ENCODE results near the gene KANK3. TPM values are rescaled to one million over a fixed set of nuclear protein-coding genes. Genes with fewer than 3 reads are reported as not detected.
A peak's percentile ranks its signal among the peaks of the same experiment; 100 is the strongest.

Gene KANK3
- total RNA-seq, 4 donors from 2014 or later, result 3.2 to 10.5 (median 4.1) TPM

GRCh38 chr19:8307965-8308866 is 34.8 kb downstream of the KANK3 start, which contains the start of gene CD320:
TSS of gene CD320 (minus strand) at chr19:8308358. CDS start at chr19:8308290, 68 bp downstream.
- intact Hi-C loops (cut with DNase I; ENCODE audit: low total_unique reads) (no loop called here), in situ Hi-C loops (cut with MboI; ENCODE audit: low pct_ligation_motif_present in 1 of 4, low pct_unique_long_range_greater_than_20kb in 1 of 4, low sequenced_read_pairs in 3 of 4) (no loop called here)
- H3K4me3 ChIP-seq, result peak within 1 kb of the TSS; percentile 33 to 60 (median 52)
- no peaks in the 10 kb centered on the region for H3K9me3 ChIP-seq
- WGBS, 2 donors (ENCODE audit: low coverage in 1 of 2), result 0 to 1% methylated on average over 9 to 39 of the region's 63 CpGs
- no peaks in the 10 kb centered on the region for H3K27me3 ChIP-seq
- peaks cover 0 to 7% (median 2%) of the 10 kb centered on the region in 4 donors for H3K36me3 ChIP-seq
- DNase-seq, result peak; percentile 92
- peaks cover 17 to 43% (median 33%) of the 10 kb centered on the region in 4 donors for H3K4me1 ChIP-seq
- peak; percentile 64 for TF ChIP-seq POLR2A (IDR thresholded peaks at IDR 0.05)
- TF ChIP-seq CTCF (IDR thresholded peaks at IDR 0.05), result peak in 1 of 5 experiments; percentile 9
- no peak for TF ChIP-seq EP300 (IDR thresholded peaks at IDR 0.05; ENCODE audit: low read depth)
- TF ChIP-seq POLR2AphosphoS5 (IDR thresholded peaks at IDR 0.05), result peak; percentile 42 to 80 (median 77)
- H3K27ac ChIP-seq, result peak within 1 kb of the TSS; percentile 73 to 84 (median 83)

DNA sequence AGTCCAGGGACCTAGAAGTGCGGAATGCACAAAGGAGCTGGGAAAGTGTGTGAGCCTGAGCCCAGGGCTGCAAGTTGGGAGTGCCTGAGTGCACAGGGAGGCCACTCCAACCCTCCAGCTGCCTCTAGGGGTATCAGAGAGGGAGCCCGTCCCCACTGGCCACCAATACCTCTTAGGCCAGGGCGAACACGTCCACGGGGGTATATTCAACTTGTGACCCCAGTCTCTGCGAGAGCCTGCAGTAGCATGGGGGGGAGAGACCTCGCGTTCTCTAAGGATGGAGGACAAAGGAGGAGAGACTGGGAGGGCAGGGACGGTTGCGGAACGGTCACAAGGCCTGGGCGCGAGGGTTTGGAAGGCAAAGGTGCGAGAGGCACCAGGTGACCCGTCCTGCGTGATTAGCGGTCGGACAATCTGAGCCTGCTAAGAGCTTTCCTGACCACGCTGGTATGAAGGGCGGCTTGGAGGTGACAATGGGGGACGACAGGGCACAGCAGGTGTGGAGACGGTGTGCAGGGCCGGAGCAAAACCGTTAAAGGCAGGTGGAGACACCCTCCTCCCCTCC is 35.6 kb downstream of the KANK3 start:
- Histone ChIP-seq H3K4me3 (peak overlapping the region; percentile 33 to 60 (median 52)), H3K9me3 (no peaks in the 10 kb centered on the region), H3K27ac (peak overlapping the region; percentile 73 to 84 (median 83)), H3K4me1 (peaks cover 17 to 43% (median 33%) of the 10 kb centered on the region in 4 donors), H3K27me3 (no peaks in the 10 kb centered on the region), H3K36me3 (peaks cover 0 to 7% (median 2%) of the 10 kb centered on the region in 4 donors)
- 21 to 29% methylated on average over 1 to 24 of the region's 24 CpGs for WGBS, 2 donors (ENCODE audit: low coverage in 1 of 2)
- DNase-seq, result peak; percentile 24
- TF ChIP-seq EP300 (IDR thresholded peaks at IDR 0.05; ENCODE audit: low read depth) (no peak), POLR2A (IDR thresholded peaks at IDR 0.05) (no peak), CTCF (IDR thresholded peaks at IDR 0.05) (no peak), POLR2AphosphoS5 (IDR thresholded peaks at IDR 0.05) (no peak)
- in situ Hi-C loops (cut with MboI; ENCODE audit: low pct_ligation_motif_present in 1 of 4, low pct_unique_long_range_greater_than_20kb in 1 of 4, low sequenced_read_pairs in 3 of 4), result no loop called here
- intact Hi-C loops (cut with DNase I; ENCODE audit: low total_unique reads), result no loop called here

GRCh38 chr19:8306235-8307054 is 36.6 kb downstream of the KANK3 start:
- H3K36me3 ChIP-seq, result peaks cover 0 to 12% (median 2%) of the 10 kb centered on the region in 4 donors
- DNase-seq, result peak; percentile 59
- intact Hi-C loops (cut with DNase I; ENCODE audit: low total_unique reads), result no loop called here
- peak overlapping the region in 3 of 4 donors; percentile 8 to 59 (median 33) for H3K4me3 ChIP-seq
- no peaks in the 10 kb centered on the region for H3K27me3 ChIP-seq
- in situ Hi-C loops (cut with MboI; ENCODE audit: low pct_ligation_motif_present in 1 of 4, low pct_unique_long_range_greater_than_20kb in 1 of 4, low sequenced_read_pairs in 3 of 4), result no loop called here
- peak overlapping the region; percentile 73 to 84 (median 83) for H3K27ac ChIP-seq
- peaks cover 17 to 36% (median 29%) of the 10 kb centered on the region in 4 donors for H3K4me1 ChIP-seq
- 58% methylated on average over 17 of the region's 17 CpGs; no CpG with 5 or more reads in 1 of the 2 donors for WGBS, 2 donors (ENCODE audit: low coverage in 1 of 2)
- H3K9me3 ChIP-seq, result no peaks in the 10 kb centered on the region
- TF ChIP-seq EP300 (IDR thresholded peaks at IDR 0.05; ENCODE audit: low read depth) (no peak), CTCF (IDR thresholded peaks at IDR 0.05) (no peak), POLR2A (IDR thresholded peaks at IDR 0.05) (no peak), POLR2AphosphoS5 (IDR thresholded peaks at IDR 0.05) (no peak)

Measured in transverse colon (tissue), 4 donors.